HG02623 (cell line): Measurements from ENCODE around the gene KLHL4.
"Not testable (repeated sequence)": the region's sequence is repeated elsewhere in the genome, so short reads cannot be mapped to it uniquely, and the experiment has no call there.

ENCODE experiments used
- ATAC-seq: cut with Tn5 transposase; IDR thresholded peaks from one replicate; pipeline ENCODE4 v1.9.1; 2021; ENCODE audit warnings: moderate library complexity; ENCODE audit not compliant: unreplicated experiment

The KLHL4 gene

GRCh38 chrX:87517571-87518141 lies at the start of gene KLHL4:
Gene KLHL4 (plus strand): TSS chrX:87517802. CDS start chrX:87517894, 92 bp downstream.
- ATAC-seq = no peak

GRCh38 chrX:87468941-87469340 lies 48.7 kb upstream of the KLHL4 start:
- ATAC-seq = no peak

GRCh38 chrX:87475793-87476192 lies 41.8 kb upstream of the KLHL4 start:
- no peak for ATAC-seq

GRCh38 chrX:87478703-87479102 lies 38.9 kb upstream of the KLHL4 start:
- not testable (repeated sequence) for ATAC-seq

GRCh38 chrX:87489071-87489470 lies 28.5 kb upstream of the KLHL4 start:
- ATAC-seq = no peak

- ATAC-seq = no peak
Observed at GRCh38 chrX:87515836-87516235, 1.8 kb upstream of the KLHL4 start.

- no peak for ATAC-seq
Observed at GRCh38 chrX:87516717-87517121, 883 bp upstream of the KLHL4 start.

GRCh38 chrX:87518504-87518903 lies 902 bp downstream of the KLHL4 start:
- no peak for ATAC-seq

GRCh38 chrX:87525771-87526229 lies 8.2 kb downstream of the KLHL4 start:
- ATAC-seq = no peak

GRCh38 chrX:87526281-87526680 lies 8.7 kb downstream of the KLHL4 start:
- ATAC-seq = no peak

GRCh38 chrX:87528487-87528886 lies 10.9 kb downstream of the KLHL4 start:
- no peak for ATAC-seq

GRCh38 chrX:87571964-87572363 lies 54.4 kb downstream of the KLHL4 start:
- ATAC-seq = no peak

- ATAC-seq = no peak
Observed at GRCh38 chrX:87572901-87573300, 55.3 kb downstream of the KLHL4 start.

GRCh38 chrX:87578978-87579377 lies 61.4 kb downstream of the KLHL4 start:
- no peak for ATAC-seq

GRCh38 chrX:87580862-87581261 lies 63.3 kb downstream of the KLHL4 start:
- no peak for ATAC-seq

- no peak for ATAC-seq
Observed at GRCh38 chrX:87582453-87582852, 64.9 kb downstream of the KLHL4 start.

- no peak for ATAC-seq
Observed at GRCh38 chrX:87583679-87584078, 66.1 kb downstream of the KLHL4 start.

- no peak for ATAC-seq
Observed at GRCh38 chrX:87616371-87616770, 98.8 kb downstream of the KLHL4 start.

- no peak for ATAC-seq
Observed at GRCh38 chrX:87621697-87622096, 104.1 kb downstream of the KLHL4 start.

- ATAC-seq = no peak
Observed at GRCh38 chrX:87626996-87627395, 109.4 kb downstream of the KLHL4 start.

- ATAC-seq = no peak
Observed at GRCh38 chrX:87634361-87634760, 116.8 kb downstream of the KLHL4 start.

GRCh38 chrX:87636533-87636932 lies 118.9 kb downstream of the KLHL4 start:
- no peak for ATAC-seq

GRCh38 chrX:87641439-87641838 lies 123.8 kb downstream of the KLHL4 start:
- not testable (repeated sequence) for ATAC-seq
